Measurements from ENCODE around the gene DLG2.
"Not testable (repeated sequence)": the region's sequence is repeated elsewhere in the genome, so short reads cannot be mapped to it uniquely, and the experiment has no call there.

The DLG2 gene

DNA sequence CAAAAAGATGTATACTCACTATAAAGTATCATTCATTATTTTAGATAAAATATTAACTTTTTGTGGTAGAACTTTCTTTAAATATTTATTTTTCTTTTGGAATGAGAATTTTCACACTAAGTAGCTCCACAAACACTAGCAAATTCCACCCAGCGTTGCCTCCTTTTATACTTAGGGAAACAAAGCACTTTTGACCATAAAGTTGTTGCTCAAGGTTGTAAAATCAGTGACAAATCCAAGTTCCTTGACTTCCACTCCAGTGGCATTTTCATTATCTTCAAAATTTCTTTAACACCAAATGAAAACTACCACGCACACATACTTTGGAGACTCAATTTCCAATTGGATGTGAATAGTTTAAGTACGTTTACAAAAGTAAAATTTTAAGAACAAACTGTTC is 431.2 kb downstream of the DLG2 start:
- DNase-seq, result no peak

DNA sequence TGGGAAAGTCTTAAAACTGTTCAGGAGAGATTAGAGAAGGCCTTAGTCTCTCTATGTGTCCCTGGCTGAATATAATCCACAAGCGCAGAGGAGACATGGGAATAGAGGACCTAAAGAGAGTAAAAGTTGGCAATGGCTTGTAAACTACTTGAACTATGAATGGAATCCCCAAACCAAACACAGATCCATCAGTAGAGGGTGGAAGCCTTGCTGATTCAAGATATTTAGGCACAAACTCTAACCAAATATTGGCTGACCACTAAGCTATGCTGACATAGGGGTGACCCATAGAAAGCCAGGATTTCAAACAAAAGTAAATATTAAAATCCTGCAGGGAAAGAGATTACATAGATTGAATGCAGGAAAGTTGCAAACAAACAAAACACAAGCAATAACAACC is 439.2 kb downstream of the DLG2 start:
- DNase-seq, result no peak

DNA sequence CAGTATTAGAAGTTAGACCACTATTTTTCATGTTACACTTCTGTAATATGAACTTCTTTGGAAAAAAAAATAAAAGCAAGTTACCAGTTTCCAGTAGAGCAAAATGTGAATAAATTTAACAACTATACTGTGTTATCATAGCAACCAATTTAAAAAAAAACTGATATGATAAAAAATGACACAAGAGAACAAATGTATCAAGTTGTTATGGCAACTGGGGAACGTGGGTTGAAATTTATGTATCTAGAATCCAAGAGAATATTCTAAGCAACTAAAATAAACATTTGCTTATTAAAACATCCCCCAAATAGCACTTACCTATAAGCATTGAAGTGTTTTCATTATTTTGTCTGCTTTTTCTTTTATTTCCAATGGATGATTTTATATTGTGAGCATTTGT is 442.4 kb downstream of the DLG2 start:
- no peak for DNase-seq

DNA sequence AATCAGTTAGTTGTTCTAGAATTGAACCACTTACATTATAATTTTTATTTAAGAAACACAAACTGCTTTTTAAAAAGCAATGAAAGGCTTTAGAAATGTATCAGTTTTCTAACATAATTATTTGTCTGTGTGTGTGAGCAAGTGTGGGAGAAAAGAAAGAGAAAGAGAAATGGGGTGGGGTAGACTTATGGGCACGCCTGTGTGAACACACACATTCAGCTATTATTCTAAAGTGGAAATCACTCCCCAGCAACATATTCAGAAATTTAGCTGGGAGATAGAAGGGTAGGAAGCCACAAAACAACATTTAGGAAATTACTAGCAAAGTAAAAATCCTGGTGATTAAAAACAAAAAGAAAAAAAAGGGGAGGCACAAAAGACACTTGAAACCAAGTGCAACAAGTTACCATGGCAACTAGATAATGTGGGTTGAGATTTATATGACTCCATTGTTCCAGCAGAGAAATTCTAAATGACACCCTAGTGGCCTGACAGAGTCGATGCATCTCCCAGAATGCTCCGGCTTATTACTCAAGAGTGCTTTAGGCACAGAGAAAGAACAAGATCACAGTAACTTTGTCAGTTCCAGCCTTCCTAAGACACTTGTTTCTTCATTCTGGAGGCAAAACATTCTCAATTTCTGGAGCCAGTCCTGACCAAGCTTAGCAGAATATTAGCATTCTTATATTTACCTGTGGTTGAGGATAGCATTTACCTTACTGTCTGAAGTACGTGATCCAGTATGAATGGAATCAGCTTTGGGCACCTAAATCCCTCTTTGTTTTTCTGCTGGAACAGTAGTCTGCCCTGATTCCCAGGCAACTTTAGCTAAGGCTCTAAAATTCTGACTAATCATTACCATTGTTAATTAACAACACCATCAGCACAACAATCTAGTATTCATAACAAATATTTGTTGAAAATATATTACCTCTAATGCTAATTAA is 444.4 kb downstream of the DLG2 start:
- no peak for DNase-seq

DNA sequence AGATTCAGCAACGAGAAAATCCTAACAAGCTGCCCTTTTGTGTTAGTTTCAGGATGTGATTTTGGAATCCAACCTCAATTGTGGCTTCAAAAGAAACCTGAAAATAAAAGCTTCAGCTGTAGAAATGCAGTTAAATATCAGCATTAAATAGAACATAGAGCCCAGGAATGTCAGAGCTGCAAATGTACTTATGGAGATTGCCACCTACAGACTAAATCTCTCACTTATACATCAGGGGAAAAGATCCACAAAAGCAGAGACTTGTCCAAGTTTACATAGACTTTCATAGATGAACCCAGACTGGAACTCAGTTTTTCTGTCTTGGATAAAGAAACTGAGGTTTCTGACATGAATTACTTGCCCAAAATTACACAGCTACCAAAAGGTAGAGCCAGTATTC is 446.6 kb downstream of the DLG2 start:
- DNase-seq, result no peak

DNA sequence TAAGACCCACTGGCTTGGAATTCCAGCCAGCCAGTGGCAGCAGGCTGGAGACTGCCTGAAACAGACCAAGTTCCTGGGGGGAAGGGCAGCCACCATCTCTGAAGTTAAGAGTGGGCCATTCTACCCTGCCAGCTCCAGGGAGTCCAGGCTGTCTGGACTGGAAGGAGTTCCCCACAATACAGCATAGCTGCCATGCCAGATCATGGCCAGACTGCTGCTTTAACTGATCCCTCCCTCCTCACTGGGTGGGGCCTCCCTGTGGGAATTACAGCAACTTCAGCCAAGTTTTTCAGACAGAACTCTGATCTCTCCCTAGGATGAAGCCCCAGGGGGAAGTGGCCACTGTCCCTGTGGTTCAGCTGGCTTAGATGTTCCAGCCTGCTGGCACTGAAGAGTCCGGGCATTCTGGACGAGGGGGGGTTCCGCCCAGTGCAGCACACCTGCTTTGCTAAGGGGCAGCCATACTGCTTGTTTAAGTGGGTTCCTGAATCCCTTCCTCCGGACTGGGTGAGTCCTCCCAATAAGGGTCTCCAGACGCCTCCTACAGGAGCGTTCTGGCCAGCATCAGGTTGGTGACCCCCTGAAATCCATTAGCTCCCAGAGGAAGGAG is 455.4 kb downstream of the DLG2 start:
- no peak for DNase-seq

DNA sequence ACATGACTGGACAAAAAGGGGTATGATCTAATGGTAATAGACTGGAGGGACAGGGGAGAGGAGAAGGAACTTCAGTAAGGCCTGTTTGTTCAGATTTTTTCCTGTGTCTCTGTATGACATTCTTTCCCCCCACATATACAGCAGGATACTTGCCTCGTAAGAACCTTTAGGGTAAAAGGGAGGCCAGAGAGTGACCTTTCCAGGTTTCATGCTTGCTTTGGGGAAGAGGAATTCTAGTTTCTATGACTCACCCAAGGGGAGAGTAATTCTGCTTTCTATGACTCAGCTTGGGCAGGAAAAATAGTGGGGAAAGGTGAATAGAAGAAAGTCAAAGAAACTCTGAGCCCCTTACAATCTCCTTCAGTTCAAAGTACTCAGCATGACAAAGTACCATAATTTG is 457.0 kb downstream of the DLG2 start:
- DNase-seq, result no peak

DNA sequence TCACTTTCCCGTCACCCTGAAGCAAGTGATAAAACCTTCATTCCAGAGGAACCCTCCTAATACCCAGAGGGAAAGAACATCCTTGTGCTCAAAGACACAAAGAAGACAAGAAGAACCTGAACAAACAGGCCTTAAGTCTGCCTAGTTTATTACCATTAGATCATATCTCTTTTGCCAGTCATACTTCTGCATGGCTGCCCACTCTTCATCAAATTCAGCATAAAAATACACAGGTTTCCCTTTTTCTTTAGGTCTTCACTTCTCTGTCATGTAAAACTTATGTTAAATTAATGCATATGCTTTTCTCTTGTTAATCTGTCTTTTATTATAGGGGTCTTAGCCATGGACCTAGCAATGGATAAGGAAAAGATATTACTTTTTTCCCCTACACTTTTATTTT is 459.7 kb downstream of the DLG2 start:
- no peak for DNase-seq

DNA sequence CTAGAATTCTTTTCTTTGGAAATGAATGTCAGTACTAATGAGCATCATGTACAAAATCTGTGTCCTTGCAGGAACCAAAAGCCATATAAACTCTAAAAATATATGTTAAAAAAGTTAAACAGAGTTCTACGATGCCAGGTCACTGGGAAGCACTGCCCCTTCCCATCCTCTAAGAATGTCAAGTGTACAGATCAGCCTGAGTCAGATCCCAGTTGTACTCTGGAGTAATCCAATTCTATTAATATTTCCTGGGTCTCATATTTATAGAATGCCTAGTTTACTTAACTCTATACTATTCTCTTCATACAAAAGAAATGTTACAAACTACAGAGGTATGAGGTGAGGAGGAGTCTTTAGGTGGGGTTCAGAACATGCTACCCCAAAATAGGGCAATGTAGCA is 460.1 kb downstream of the DLG2 start:
- DNase-seq, result no peak

DNA sequence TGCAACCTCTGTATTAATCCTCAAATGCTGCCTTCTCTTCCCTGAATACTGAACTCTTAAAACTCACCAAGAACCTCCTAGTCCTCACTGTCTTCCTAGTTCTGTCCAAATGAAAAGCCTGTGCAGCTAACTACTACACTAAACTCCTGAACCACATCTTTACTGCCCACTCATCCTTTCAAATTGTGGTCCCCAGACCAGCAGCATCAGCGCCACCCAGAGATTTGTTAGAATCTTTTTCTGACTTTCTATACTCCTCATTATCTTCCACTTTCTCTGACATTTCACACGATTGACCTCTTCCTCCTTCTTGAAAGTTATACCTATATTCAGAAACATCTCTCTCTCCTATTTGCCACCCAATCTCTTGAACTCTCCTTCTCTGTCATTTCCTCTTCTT is 461.3 kb downstream of the DLG2 start:
- DNase-seq, result no peak

DNA sequence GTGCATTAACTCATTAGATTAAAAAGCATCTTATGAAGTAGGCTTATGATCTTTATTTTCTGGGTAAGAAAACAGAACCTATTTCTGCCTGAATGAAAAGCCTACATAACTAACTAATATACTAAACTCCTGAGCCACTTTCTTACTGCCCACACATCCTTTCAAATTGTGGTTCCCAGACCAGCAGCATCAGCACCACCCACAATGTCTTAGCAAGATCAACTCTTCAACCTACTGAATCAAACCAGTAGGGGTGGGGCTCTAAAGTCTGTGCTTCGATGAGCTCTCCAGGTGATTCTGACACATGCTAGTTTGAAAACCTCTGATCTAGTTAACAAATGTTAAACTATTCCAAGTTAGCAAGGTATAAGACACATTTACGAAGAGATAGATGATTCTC is 462.4 kb downstream of the DLG2 start:
- no peak for DNase-seq

DNA sequence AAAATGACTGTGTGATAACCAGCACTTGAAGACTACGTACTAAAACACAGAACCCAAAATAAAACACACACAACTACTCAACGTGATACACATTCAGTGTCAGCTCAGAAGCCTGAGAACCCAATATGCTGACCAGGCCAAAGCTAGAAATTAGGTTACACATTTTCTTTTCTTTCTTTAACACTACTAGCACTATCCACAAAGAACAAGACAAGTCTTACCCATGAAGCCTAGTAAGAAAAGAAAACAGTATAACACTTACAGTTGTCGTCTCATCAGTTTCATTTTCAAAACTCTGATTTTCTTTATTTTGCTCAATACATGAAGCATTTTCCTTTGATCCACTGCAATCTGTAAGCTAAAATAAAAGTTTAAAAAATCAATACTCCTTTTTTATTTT is 472.9 kb downstream of the DLG2 start:
- no peak for DNase-seq

DNA sequence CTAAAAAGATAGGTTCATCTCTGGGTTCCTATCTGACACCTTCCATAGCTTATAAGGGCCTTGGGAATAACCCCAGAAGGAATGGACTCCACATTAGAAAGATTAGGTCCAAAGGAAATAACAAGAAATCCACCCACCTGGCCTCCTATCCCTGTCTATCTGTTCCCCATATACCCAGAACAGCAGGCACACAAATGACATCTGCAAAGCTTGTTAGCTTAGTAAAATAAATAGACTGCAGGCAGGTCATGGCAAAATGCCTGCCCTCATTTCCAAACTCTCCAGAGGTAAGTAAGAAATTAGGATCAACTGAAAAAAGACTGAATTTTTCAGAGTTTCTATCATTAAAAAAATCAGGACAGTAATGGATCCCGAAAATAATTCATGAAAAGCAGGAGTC is 489.5 kb downstream of the DLG2 start:
- DNase-seq, result no peak

DNA sequence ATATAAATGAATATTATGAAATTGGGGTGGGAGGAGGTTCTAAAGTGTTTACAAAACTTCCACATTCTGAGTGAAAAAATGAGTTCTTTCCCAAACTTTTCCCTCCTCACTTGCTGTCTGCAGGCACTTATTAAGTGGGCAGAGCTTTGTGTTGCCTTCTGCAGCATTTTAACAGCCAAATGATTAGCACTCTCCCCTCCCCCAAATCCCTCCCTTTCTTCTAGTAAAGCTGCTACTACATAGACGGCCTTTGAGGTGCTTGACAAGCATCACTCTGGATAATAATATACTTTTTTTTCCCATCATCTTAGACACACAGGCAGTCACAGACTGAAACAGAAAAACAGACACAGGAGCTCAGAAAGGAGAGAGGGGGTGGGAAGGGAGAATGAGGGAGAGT is 493.5 kb downstream of the DLG2 start:
- no peak for DNase-seq

DNA sequence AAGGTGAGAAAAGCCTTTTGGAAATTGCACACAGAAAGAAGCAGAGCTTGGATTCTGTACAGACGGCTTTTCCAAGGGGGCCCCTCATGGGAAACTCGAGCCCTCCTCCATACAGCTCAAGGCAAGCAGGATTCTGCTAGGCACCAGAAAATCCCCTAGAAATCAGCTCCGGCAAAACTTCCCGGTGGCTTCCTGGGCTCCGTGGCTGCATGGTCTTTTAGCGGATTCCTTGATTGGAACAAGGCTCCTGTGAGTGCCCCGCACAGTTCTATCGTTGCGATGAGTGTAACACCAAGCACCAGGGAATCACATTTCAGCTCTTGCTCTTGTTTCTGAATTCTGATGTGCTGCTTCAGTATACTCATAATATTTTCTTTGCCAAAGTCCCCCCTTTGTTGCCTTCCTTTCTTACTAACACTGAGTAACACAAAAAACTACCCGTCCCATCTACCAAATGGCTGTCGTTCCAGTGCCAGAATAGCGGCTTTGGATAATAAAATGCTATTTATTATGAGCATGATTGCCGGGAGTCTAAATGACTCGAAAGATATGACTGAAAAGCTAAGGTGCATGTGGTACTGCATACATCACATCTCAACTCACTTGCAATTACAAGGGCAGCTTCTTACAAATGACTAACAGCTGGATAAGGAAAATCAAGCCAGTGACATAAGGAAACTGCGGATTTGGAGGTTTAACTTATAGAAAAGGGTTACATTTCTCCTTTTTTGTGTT is 494.1 kb downstream of the DLG2 start:
- DNase-seq, result no peak

DNA sequence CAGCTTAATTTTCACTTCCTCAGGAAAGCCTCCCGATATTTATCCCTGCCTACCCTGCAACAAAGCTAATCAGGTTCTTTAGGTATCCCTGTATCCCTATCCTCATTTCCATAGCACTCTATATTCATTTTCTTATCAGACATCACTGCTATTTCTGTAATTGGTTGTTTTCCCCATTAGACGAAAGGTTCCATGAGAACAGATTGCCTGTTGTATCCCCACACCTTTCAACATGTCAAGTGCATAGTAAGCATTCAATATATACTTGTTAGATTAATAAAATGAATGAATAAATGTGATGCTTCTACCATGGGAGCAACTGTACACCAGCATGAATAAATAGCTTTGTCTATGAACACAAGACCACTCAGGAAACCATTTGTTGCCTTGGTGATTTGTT is 499.8 kb downstream of the DLG2 start:
- no peak for DNase-seq

DNA sequence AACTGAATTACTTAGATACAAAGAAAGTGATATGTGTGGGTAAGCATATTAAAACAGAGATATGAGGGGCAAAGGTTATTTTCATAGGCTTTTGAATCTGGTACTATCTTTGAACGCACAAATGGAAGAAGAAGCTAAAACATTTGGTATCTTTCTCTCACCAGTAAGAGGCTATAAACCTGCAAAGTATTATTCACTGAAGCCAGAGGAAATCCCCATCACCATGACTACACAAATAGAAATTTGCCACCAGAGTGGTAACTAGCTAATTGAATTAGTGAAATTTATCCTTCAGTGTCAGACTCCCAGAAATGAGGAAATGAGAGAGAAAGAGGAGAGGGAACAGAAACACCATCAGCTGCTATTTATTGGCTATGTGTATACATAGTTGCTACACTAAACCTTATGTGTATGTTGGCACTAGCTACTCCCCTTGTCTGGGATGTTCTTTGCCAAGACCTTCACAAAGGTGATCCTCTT is 503.4 kb downstream of the DLG2 start:
- DNase-seq, result no peak

DNA sequence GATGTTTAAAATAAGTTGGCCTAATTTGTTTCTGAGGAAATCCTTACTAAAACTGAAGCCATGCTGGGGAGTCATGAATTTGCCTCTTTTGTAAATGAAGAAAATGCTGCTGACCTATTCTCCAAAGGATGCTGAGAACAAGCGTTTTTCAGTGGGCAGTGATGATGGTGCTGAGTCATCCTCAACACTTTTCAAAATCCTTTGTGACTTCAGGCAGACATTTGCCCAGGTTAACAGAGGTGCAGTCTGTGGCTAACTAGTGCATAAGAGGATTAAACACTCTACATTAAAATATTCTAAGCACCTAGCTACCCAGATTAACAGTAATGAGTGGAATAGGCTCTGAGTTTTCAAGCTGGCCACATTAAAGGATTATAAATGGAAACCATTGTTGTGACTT is 509.0 kb downstream of the DLG2 start:
- no peak for DNase-seq

DNA sequence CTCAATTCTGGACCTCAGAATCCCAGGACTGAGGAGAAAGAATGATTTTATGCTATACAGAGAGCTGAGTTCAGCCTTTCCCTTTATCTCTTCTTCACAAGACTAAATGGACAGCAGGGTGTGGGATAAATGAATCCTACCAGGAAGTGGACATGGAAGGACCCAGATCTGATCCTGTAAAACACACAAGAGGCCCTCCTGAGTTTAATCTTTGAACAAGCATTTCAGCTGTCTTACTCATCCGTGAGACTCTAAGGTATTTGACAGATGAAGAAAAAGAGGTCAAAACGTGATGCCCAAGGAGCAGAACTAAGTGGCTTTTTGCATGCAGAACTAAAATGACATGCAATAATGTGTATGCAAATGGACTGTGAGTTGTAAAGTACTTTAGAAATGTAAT is 511.3 kb downstream of the DLG2 start:
- DNase-seq, result no peak

DNA sequence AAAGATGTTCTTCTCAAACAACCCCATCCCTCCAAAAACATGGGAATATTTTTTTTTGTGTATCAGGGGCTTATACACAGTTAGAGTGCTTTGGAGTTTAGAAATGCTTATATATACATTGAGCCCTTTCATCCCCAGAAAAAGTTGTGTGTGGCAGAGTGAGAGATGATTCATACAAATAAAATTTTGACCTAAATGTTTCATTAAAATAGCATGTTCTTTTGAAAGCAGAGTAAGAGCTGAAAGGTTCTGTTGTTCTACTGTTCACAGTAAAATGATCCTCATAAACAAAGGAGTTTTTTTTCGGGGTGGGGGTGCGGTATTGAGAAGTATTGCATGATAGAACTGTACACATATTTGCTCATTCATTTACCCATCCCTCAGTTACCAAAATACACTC is 512.4 kb downstream of the DLG2 start:
- DNase-seq, result no peak

DNA sequence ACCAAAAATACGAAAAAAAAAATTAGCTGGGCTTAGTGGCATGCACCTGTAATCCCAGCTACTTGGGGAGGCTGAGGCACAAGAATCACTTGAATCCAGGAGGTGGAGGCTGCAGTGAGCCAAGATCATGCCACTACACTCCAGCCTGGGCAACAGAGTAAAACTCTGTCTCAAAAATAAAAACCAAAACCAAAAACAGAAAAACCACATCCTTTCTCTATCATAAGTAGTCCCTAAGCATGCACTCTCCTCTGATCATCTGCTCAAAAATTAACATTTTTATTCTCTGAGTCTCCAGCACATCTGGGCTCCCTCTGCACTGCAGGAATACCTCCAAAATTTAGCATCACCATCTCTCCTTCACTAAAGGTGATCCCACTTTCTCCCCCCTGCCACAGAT is 516.9 kb downstream of the DLG2 start:
- DNase-seq, result not testable (repeated sequence)

DNA sequence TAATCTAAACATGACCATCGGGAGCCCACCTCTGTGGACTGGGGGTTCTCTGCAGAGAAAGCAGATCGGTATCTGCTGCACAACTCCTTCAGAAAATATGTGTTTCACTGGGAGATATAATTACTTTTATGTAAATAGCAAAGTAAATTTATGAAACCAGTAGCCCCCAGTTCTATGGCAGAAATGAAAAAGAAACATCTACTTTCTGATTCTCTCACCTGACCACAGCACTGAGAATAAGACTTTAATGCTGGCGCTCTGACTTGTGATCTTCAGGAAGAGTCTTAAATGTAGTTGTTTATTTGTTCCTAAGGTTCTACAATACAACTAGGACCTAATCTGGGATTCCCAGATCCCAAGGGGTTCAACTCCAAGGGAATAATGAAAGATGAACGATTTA is 518.0 kb downstream of the DLG2 start:
- DNase-seq, result no peak

DNA sequence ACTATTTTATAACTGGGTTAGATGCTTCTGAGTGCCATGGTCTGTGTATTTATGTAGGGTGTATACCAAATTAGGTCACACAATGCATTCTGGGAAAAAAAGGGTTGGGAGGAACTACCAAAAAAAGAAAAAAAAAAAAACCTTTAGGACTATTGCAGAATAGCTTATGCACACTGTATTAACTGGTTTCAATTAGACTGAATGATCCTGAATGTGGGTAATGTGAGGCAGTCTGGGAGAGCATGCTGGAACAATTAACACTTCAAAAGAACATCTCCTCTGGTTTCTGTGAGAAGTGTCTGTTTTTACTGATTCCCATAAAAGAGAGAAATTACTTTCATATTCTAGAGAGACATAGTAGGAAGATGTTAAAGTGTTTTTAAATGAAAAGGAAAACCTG is 521.3 kb downstream of the DLG2 start:
- no peak for DNase-seq

DNA sequence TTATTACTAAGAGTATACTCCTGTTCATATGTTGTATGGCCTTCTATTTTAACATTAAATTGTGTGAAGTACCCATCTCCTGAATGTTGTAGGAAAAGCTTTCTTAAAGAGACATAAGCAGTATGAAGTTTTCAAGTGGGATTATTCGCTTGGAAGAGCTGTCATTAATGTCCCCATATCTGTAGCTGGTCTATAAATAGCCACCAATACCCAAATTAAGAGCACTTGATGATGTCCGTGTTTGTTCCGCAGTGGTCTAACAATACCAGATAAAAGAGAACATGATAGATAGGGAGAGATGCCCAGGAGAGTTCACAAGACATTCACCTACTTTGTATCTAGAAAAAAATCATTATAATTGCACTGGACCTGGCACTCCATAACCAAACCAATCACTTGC is 527.6 kb downstream of the DLG2 start:
- no peak for DNase-seq

All from inflammatory macrophage (primary cell).